Measurements from ENCODE around the gene AHRR. TPM values are rescaled to one million over a fixed set of nuclear protein-coding genes. Genes with fewer than 3 reads are reported as not detected.

Gene AHRR
- total RNA-seq, 1 donor from 2014 or later = 2.0 TPM

- Mint-ChIP-seq H3K9me3 (ENCODE audit: unreplicated experiment) (peaks cover 4% of the 10 kb centered on the region), H3K27me3 (ENCODE audit: unreplicated experiment) (peaks cover 10% of the 10 kb centered on the region), H3K36me3 (ENCODE audit: unreplicated experiment) (peaks cover 4% of the 10 kb centered on the region), H3K4me1 (ENCODE audit: low read depth, unreplicated experiment) (peaks cover 3% of the 10 kb centered on the region), H3K4me3 (ENCODE audit: unreplicated experiment) (no peak overlapping the region), H3K27ac (ENCODE audit: unreplicated experiment) (no peak overlapping the region)
- peak; percentile 7 for DNase-seq
- TF ChIP-seq, protein P1, sequence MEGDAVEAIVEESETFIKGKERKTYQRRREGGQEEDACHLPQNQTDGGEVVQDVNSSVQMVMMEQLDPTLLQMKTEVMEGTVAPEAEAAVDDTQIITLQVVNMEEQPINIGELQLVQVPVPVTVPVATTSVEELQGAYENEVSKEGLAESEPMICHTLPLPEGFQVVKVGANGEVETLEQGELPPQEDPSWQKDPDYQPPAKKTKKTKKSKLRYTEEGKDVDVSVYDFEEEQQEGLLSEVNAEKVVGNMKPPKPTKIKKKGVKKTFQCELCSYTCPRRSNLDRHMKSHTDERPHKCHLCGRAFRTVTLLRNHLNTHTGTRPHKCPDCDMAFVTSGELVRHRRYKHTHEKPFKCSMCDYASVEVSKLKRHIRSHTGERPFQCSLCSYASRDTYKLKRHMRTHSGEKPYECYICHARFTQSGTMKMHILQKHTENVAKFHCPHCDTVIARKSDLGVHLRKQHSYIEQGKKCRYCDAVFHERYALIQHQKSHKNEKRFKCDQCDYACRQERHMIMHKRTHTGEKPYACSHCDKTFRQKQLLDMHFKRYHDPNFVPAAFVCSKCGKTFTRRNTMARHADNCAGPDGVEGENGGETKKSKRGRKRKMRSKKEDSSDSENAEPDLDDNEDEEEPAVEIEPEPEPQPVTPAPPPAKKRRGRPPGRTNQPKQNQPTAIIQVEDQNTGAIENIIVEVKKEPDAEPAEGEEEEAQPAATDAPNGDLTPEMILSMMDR (IDR thresholded peaks at IDR 0.05; ENCODE audit: partially characterized antibody, unreplicated experiment) = no peak
Measured at GRCh38 chr5:432201-432927, 110.8 kb downstream of the AHRR start.

DNA sequence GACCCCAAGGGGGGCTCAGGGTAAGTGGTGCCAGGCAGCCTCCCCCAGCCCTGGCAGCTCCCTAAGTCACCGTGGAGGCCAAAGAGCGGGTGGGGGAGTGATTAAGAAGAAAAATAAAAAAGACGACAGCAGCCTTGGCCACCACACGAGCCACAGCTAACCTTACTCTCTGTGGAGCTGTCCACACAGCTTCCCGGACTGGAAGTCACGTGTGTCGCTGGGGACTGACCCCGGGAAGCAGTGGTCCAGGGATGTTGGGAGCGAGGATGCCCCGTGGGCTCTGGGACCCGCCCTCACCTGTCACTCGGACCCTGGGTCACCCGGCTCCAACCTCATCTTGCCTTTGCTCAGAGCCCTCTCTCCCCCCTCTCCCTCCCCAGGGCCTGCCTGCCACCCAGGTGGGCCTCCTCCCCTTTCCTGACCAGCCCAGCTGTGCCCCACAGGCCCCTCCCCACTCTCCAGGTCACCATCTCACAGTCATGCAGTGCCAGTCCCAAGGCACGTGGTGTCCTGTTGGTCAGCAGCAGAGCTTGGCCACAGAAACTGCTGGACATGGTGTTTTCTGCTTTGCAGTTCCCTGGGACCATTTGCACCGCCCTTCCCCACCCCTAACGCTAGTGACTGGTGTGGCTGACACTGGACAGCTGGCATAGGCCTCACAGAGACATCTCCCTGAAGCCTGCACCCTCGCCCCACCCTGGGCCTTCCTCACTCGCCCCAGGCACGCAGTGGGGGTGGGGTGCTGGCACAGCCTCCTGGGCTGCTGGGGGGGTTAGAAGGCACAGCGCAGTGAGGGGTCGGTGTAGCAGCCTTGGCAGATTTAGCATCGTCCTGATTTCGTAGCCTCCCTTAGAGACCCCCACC is 111.6 kb downstream of the AHRR start:
- Mint-ChIP-seq H3K9me3 (ENCODE audit: unreplicated experiment) (peaks cover 4% of the 10 kb centered on the region), H3K36me3 (ENCODE audit: unreplicated experiment) (peaks cover 4% of the 10 kb centered on the region), H3K4me1 (ENCODE audit: low read depth, unreplicated experiment) (peaks cover 3% of the 10 kb centered on the region), H3K27ac (ENCODE audit: unreplicated experiment) (no peak overlapping the region), H3K4me3 (ENCODE audit: unreplicated experiment) (no peak overlapping the region), H3K27me3 (ENCODE audit: unreplicated experiment) (peaks cover 10% of the 10 kb centered on the region)
- DNase-seq = peak; percentile 10
- TF ChIP-seq, protein P1 (IDR thresholded peaks at IDR 0.05; ENCODE audit: partially characterized antibody, unreplicated experiment) = no peak

GRCh38 chr5:433836-434235 is 112.3 kb downstream of the AHRR start:
- Mint-ChIP-seq H3K4me1 (ENCODE audit: low read depth, unreplicated experiment) (peaks cover 3% of the 10 kb centered on the region), H3K27me3 (ENCODE audit: unreplicated experiment) (peaks cover 10% of the 10 kb centered on the region), H3K27ac (ENCODE audit: unreplicated experiment) (no peak overlapping the region), H3K4me3 (ENCODE audit: unreplicated experiment) (no peak overlapping the region), H3K36me3 (ENCODE audit: unreplicated experiment) (peaks cover 4% of the 10 kb centered on the region), H3K9me3 (ENCODE audit: unreplicated experiment) (peaks cover 4% of the 10 kb centered on the region)
- TF ChIP-seq, protein P1 (IDR thresholded peaks at IDR 0.05; ENCODE audit: partially characterized antibody, unreplicated experiment) = no peak
- DNase-seq = peak; percentile 10

DNA sequence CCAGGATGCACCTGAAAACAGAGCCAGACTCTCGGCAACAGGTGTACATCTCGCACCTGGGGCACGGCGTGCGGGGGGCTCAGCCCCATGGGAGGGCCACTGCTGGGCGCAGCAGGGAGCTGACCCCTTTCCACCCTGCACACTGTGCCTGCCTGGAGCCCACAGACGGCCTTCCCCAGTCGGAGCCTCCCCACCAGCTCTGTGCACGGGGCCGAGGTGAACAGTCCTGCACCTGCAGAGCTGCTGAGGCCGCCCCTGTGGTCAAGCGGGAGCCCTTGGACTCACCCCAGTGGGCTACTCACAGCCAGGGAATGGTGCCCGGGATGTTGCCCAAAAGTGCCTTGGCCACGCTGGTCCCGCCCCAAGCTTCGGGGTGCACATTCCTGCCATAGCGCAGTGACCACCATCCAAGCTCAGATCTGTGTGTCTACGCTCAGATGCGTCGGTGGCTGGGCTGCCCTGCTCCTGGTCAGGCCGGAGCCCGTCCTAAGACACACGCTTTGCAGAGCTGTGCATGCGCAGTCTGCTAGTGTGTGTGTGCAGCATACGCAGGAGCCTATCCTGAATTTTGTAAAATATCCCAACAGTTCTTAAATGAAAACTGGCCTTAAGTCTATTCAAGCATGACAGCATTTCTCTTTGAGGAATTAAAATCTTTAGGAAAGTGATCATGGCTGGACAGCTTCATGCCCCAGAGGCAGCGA is 113.1 kb downstream of the AHRR start:
- H3K36me3 Mint-ChIP-seq (ENCODE audit: unreplicated experiment) = peaks cover 4% of the 10 kb centered on the region
- no peak overlapping the region for H3K27ac Mint-ChIP-seq (ENCODE audit: unreplicated experiment)

More for the DNA sequence above, 113.1 kb downstream of the AHRR start:
- peak; percentile 8 for DNase-seq
- Mint-ChIP-seq H3K4me1 (ENCODE audit: low read depth, unreplicated experiment) (peaks cover 3% of the 10 kb centered on the region), H3K9me3 (ENCODE audit: unreplicated experiment) (peaks cover 4% of the 10 kb centered on the region), H3K4me3 (ENCODE audit: unreplicated experiment) (no peak overlapping the region), H3K27me3 (ENCODE audit: unreplicated experiment) (peaks cover 12% of the 10 kb centered on the region)
- TF ChIP-seq, protein P1 (IDR thresholded peaks at IDR 0.05; ENCODE audit: partially characterized antibody, unreplicated experiment) = no peak

Measured in glutamatergic neuron (in vitro differentiated cells).